Activated CD4-positive, alpha-beta T cell treated with anti-CD3 and anti-CD28 coated beads, Interleukin-2, amount 50 U/mL, for 1 hour (primary cell): ENCODE measurements around the gene ADIG.
"Not testable (repeated sequence)": the region's sequence is repeated elsewhere in the genome, so short reads cannot be mapped to it uniquely, and the experiment has no call there.

Source experiments
- DNase-seq: peaks from one replicate; pipeline ENCODE4 v3.0.0-alpha.2; 2020

Gene ADIG

DNA sequence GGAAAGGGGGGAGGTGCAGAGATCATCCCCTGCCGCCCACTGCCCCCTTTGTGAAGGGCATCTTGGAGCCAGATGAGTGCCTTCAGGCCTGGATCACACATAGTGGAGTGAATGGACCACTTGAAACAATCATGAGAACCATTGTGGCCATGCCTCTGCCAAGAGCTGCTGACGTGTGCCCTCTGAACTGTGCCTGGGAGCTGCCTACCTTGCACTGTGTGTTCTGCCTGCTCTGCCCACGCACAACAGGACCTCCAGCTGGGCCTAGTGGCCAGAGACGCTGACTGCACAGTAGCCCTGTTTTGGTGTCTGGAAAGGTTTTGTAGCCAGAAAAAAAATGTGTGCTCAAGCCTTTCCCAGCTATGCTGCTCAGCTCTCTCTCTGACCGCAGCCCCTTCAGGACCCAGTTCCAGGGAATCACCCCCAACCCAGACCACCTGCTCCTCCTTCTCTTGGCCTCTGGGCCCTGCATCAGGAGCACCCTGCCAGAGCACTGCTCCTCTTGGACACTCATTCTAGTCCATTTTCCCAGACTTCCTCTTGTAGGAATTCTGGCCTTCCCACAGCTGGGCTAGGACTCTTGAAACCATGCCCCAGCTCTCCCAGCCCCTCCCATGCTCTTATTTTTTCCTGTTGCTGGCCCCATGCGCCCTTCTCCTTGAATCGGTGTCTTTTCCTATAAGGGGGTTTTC is 1.6 kb upstream of the ADIG start:
- no peak for DNase-seq

DNA sequence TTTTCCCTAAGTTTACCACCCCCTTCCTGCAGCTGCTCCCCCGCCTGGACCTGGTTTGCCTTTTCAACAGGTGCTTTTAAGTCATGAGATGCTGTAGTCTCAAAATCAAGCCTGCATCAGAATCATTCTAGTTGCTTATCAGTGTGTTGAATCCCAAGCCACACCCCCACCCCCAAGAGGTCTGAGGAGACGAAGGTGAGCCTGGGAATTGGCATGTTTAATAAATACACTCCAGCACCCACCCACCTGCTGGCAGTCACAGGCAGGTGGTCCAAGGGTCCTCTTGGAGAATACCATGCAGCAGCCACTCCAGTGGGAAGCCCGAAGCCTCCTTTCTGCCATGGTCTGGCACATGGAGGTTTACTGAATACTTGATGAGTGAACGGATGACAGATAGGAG is 1.1 kb upstream of the ADIG start:
- no peak for DNase-seq

DNA sequence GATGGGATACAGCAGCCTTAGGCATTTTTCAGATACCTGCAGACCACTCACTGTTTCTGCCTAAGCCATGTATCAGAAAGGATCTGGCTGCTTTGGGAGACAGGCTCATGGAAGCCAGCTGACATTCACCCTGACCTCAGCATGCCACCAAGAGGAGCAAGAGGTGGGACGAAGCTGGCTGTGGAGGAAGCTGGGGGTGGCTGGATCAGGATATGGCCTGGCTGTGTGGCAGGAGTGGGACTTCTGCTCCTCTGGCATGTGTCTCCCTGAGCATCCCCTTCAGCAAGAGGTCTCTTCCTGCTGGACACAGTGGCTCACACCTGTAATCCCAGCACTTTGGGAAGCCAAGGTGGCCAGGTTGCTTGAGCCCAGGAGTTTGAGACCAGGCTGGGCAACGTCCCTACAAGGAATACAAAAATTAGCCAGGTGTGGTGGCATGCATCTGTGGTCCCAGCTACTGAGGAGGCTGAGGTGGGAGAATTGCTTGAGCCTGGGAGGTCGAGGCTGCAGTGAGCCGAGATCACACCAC is 897 bp downstream of the ADIG start:
- no peak for DNase-seq

DNA sequence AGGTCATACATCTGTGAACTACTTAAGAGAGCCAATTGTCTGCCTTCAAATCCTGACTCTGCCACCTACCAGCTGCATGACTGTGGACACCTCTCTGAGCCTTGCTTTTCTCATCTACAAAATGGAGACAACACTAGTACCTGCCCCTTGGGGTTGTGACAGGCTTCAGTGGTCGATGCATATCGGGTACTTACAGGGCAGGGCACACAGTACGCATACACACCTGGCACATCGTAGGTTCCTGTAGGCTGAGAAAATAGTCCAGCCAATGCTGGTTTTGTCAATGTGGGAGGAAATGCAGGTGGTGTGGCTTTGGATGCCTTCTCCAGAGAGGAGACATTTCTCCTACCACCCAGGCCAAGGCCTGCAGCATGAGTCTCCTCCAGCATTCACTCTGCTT is 2.3 kb downstream of the ADIG start:
- no peak for DNase-seq

DNA sequence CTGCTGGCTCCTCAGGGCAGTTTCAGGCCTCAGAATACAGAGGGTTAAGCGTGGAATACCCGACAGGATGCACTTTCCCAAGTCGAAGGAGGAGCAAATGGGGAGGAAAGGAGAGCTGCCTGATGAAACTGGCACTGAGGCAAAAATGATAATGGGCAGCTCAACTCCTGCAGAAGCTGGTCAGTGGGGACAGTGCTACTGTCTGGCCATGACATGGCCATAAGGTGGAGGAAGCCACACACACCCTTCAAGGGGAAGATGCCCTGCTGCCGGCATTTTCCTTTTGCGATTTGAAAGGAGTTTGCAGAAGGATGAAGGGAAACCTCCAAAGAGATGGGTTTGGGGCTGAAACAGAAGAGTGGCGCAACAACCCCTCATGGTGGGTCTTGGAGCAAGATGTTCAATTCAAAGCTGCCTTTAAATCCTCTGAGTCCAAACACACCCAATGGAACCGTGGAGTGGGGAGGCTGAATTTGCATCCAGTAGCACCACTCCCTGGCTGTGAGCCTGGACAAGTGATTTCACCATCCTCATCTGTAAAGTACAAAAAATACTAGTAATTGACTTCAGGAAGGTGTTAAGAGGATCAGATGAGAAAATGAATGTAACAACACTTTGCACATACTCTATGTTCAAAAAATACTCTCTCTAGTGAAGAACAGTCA is 3.2 kb downstream of the ADIG start:
- no peak for DNase-seq

DNA sequence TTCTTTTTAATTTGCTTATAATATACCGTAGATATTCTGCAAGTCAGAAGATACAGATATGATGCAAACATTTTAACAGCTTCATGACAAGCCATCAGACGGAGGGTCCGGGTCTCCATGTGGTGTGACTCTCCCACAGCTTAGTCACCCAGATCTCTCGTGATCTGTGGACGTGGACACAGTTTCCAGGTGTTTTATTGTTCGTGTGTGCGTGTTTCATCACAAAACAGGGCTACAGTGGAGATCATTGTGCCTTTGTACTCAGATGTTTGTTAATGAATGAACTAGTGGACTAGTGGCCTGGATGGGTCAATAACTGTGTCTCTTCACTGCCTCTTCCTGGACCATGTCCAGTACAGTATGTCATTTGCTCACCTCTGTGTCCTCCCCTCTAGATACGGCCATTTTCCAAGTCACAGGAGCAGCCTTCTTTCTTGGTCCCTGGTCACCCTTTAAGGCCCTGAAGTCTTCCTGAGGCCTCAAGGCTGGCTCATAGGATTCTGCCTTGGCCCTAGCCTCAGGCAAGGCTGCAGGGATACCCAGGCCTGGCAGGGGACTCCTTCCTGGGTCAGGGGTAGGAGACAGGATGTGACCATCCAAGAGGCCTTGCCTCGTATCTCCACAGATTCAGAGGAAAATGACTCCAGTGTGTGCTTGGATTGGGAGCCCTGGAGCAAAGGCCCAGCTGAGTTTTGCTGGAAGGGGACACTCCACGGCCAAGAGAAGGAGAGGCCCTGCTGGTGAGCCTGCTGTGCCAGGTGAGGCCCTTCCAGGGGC is 4.6 kb downstream of the ADIG start:
- DNase-seq = no peak

DNA sequence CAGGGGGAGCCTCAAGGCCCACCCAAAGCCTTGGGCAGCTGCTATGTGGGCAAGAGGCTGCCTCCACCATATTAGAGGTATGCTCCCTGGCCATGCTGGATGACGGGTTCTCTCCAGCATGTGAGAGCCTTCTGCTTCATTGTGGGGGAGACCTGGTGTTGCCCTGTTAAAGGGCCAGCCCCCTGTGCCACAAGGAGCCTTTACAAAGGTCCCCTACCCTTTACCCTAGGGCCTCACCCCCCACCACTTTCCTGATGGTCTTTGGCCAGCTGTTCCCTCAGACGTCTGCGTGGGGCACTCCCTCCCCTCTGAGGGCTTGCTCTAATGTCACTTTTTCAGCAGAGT is 5.2 kb downstream of the ADIG start:
- no peak for DNase-seq

DNA sequence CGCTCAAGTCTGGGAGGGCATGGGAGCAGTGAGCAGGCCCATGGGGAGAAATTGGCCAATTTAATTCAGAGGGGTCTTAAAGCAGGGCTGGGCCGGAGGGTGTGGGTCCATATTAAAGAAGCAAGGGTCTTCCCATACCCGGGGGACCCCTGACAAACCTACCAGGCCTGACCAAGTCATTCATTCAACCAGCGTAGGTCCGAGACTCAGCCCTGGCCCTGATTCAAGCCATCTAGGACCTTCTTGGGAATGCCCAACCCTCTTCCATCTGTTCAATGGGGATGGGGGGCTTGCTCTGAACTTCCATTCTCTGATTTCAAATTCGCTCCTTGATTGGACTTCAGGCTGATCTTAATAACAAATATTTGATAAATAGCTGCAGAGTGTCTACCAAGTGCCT is 7.3 kb downstream of the ADIG start:
- DNase-seq = no peak

DNA sequence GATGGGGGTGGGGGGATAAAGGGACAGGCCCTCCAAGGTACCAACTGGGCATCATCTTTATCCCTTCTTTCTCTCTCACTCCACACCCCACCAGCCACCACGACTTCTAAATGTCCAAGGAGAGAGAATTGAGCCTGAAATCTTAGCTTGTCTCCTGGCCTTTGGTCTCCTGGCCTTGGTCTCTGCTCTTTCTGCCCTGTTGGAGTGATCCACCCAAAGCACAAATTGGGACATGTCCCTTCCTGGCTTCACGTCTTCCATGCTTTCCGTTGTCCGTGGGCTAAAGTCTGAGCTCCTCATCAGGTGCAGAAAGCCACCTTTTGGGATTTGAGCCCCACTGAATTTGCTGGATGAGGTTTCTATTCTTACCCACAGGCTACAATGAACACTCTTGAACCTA is 8.4 kb downstream of the ADIG start:
- DNase-seq = no peak

DNA sequence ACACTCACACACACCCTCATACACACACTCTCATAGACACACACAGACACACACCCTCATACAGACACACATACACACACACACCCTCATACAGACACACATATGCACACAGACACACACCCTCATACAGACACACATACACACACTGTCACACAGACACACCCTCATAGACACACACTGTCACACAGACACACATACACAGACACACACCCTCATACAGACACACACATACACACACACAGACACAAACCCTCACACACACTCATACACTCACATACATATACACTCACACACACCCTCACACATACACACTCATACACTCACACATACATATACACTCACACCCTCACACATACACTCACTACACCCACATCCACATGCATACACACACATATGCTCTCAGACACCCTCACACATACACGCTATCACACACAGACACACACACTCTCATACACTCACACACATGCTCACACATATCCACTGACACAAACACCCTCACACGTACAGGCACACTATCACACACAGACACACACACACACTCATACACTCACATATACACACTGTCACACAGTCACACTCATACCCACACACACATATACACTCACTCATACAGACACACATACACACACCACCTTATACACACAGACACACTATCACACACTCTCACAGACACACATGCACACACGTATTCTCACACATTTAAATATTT is 9.1 kb downstream of the ADIG start:
- DNase-seq = no peak

DNA sequence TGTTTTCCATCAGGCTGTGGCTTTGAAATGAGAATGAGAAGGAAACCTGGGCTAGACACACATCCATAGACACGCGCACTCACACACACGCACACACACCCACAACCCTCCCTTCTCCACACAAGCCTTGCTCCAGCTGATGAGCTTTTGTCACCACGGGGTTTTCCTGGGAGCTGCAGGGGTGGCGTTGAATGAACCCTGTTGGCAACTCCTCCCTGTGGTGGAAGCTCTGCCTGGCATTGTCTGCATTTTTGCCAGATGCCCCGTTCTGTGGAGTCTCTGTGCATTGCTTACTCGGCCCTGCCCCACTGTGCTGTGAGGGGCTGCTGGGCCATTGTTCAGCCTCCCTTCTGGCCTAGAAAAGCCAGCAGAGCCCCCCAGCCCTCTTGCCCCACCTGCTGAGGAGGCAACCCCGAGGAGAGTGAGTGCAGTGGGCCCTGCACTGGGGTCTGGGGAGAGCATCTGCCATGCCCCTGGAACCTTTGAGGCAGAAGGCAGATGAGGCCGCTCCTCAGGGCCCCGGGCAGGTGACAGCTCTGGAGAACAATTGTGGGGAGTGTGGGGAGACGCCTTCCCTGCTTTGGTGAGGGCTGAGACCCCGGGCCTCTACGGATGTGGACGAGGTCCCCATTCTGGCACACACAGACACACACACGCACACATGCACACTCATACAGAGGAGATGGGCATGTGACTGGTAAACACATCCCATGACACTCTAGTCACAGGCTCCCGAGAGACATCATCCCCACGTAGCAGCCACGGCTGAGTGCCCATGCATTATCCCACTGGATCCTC is 9.9 kb downstream of the ADIG start:
- no peak for DNase-seq

DNA sequence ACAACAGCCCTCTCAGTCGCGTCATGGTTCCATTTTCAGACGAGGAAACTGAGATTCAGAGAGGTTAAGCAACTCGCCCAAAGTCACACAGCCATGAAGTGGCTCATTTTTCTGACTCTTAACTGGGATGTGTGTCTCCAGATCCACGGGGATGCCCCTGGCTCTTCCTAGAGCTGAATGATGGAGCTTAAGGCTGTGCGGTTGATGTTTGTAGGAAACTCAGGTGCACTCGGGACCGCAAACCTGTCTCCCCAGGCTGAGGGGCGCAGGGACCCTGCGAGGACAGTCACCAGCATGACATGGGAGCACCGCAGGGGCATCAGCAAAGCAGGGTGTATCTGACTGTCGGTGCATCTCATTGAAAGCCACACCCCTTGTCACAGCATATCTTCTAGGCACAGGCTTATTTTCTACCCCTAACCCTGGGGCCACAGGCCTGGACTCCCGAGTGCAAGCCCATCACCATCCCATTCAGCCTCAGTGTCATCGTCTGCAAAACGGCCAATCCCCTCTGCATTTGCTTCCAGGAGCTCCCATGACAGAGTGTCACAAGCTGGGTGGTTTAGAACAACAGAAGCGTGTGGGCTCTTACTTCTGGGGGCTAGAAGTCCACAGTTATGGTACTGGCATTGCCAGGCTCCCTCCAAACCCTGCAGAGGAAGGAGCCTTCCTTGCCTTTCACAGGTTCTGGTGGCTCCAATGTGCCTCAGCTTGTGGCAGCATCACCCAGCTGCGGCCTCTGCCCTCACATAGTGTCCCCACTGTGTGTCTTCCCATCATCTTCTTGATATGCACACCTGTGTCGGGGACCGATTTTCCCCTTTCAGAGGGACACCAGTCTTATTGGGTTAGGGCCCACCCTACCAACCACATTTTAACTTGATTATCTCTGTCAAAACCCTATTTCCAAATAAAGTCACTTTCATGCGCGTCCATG is 10.7 kb downstream of the ADIG start:
- no peak for DNase-seq

DNA sequence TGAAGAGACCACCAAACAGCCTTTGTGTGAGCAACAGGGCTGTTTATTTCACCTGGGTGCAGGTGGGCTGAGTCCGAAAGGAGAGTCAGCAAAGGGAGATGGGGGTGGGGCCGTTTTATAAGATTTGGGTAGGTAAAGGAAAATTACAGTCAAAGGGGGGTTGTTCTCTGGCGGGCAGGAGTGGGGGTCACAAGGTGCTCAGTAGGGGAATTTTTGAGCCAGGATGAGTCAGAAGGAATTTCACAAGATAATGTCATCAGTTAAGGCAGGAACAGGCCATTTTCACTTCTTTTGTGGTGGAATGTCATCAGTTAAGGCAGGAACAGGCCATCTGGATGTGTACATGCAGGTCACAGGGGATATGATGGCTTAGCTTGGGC is 11.4 kb downstream of the ADIG start:
- DNase-seq = not testable (repeated sequence)

DNA sequence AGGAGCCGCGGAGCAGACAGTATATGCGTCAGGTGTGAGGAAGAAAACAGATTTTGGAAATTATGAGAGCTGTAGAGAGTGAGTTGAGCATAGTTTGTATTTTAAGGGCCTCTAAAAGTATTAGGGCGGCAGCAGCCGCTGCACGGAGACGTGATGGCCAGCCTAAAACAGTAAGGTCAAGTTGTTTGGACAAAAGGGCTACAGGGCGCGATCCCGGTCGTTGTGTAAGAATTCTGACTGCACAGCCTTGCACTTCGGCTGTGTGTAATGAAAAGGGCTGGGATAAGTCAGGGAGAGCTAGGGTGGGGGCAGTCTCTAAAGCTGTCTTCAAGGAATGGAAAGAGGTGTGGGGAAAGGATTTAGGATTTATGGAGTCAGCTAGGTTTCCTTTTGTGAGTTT is 13.3 kb downstream of the ADIG start:
- DNase-seq = not testable (repeated sequence)

DNA sequence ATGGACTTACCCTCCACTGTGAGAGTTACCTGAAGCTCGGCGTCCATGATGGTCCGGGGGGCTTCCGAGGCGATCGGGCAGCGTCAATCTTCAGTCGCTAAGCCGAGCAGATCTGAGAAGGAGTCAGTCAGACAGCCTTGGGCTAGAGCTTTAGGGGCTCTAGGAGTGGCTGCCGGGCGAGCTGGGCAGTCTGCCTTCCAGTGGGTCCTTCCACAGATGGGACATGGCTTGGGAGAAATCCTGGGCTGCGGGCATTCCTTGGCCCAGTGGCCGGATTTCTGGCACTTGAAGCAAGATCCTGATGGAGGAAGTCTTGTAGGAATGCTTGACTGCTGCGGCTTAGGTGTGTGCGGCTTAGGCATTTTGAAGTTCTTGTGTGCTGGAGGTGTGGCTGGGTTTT is 14.9 kb downstream of the ADIG start:
- not testable (repeated sequence) for DNase-seq

DNA sequence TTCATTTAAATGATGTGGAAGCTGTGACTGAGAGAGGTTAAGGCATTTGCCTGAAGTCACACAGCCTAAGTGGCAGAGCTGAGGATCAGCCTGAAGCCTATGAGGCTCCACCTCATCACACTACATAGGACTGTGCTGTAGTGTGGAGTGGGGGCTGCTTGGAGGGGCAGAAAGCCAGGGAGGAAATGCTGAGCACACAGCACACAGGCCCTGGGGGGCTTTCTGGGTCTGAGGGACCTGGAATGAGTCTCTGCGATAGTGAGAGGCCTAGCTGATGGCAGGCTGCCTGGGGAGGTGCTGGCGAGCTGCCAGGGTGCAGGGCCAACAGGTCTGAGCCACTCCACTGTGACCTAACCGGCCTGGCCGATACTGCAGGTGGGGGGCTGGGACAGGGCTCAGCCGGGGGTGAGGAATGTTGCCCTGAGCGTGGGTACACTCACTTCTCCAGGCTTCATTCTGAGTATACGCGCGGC is 18.4 kb downstream of the ADIG start:
- no peak for DNase-seq

DNA sequence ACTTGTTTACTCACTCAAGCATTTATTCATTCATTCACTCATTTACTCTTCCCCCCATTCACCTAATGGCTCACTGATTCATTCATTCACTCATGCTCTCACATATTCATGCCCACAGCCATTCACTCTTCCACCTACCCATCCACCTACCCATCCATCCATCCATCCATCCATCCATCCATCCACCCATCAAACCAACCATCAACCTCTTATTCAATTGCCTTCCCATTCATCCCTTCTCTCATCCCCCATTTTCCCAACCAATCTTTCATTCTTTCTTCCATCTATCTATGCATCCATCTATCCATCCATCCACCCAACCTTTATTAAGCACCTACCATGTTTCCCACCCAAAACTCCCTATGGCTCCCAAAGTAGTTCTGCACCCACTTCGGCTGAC is 19.1 kb downstream of the ADIG start:
- no peak for DNase-seq

DNA sequence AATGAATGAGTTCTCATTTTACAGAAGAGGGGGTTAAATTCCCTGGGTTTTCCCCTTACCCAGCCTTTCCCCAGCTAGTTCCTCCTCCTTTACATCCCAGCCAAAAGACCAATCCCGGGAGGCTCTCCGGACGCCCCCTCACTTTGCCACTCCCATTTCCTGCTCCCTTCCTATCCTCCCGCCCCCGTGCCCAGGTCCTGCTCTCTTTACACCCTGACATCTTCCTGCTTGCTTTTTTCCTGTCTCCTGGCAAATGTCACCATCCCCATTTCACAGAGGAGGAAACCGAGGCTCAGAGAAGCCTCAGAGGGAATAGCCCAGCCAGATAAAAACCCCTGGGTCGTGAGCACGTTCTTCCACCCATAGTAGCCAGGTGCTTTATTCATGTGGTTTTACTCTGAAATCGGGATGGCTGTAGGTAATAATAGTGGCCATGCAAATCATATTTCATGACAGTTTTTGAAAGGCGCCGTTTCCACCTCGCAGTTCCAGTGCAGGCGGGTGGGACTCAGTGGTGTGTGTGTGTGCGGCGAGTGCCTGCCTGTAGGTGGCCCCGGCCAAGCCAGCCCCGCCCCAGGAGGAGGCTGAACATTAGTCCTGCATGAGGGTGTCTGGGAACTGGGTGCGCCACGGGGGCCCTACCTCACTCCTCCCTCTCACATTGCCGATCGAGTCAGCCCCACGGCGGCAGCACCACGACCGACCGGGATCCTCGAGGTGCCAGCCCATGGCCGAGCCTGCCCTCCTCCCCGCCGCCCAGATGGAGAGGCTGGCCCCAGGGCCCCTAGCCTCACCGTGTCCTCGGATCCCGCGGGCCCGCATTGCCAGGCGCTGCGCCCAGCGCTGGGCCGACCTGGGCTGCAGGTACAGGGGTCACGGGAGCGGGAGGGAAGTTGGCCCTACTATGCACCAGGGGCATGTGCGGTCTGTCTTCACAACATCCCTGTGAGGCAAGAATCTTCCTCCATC is 20.5 kb downstream of the ADIG start, which contains the start of gene ARHGAP40:
ARHGAP40 (plus strand) TSS at position 594 of the 969 bp plus-strand sequence.
- DNase-seq = no peak

DNA sequence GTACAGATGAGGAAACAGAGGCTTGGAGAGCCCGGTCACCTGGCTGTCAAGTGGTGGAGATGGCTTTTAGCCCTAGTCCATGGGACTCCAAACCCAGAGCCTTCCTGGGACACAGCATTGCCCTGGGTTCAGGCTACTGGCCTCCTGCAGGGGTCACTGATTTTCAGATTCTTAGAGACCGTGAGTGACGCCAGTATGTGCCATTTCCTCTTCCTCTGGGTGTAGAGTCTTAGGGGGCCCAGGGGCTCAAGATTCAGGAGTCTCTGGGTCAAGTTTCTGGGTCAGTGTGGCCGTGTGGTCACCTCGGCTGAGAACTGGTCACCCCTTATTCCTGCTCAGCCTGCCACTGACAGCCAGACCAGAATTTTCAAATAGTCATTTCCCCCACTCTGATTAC is 21.2 kb downstream of the ADIG start:
- DNase-seq = no peak

DNA sequence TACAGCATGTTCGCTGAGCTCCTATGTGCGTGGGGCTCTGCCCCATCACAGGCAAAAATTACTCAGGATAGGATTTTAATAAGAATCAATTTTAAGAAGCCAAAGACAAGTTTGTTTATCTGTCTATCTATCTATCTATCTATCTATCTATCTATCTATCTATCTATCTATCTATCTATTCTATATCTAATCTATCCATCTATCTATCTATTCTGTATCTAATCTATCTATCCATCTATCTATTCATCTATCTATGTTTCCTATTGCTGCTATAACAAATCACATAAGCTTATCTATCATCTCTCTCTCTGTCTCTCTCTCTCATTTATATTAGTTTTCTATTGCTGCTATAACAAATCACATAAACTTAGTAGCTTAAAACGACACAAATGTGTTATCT is 22.3 kb downstream of the ADIG start:
- DNase-seq = no peak
